GM12878 (cell line): Measurements from ENCODE around the gene GIMAP2. TPM values are rescaled to one million over a fixed set of nuclear protein-coding genes. Genes with fewer than 3 reads are reported as not detected.

ENCODE experiments used
- ATAC-seq: fragments of 200-7000 bp; cut with Tn5 transposase; 3 replicates; pipeline ENCODE4 v1.9.1; 2020; ENCODE audit warnings: mild to moderate bottlenecking, moderate library complexity
- BruUV-seq: library from RNA; stranded (reverse); fragments of 400-500 nt; replicated peaks from 2 replicates; lab custom pipeline; 2021; lab: Mats Ljungman, UMichigan
- CTCF ChIA-PET: fragments of 300-600 bp; sonication (Branson Sonifier 250); formaldehyde crosslinking; extraction: SDS; loops from one replicate; lab custom pipeline; 2021; ENCODE audit warnings: inconsistent platforms; lab: Yijun Ruan, JAX
- POLR2A ChIA-PET: fragments of 350-600 bp; formaldehyde crosslinking; extraction: SDS; loops from one replicate; lab custom pipeline; 2021; ENCODE audit warnings: inconsistent platforms; lab: Charles Lee
- RAD21 ChIA-PET: fragments of 300-600 bp; sonication (Branson Sonifier 250); formaldehyde crosslinking; loops from one replicate; lab custom pipeline; 2023; ENCODE audit warnings: antibody characterized with exemption; ENCODE audit not compliant: unreplicated experiment; lab: Charles Lee
- SMC1A ChIA-PET: fragments of 300-600 bp; sonication (Branson Sonifier 250); formaldehyde crosslinking; loops from one replicate; lab custom pipeline; 2023; ENCODE audit not compliant: unreplicated experiment, uncharacterized antibody; lab: Charles Lee
- DNase-seq: peaks from one replicate; pipeline ENCODE4 v3.0.0-alpha.2; 2011; ENCODE audit warnings: low read depth, low spot score
- FAIRE-seq: peaks from 3 replicates; lab custom pipeline; 2011; peaks lifted over from hg19 to GRCh38; lab: Jason Lieb, UNC
- H2AFZ ChIP-seq: 2 replicates; pipeline ENCODE4 v1.6.0; 2011; ENCODE audit warnings: low read depth, low read length, control low read depth; ENCODE audit not compliant: control insufficient read depth
- H3K27ac ChIP-seq: 2 replicates; pipeline ENCODE4 v1.5.1; 2011; ENCODE audit warnings: control low read depth; ENCODE audit not compliant: control insufficient read depth, insufficient read depth
- H3K27me3 ChIP-seq, 2 experiments: replicated peaks in 1 of 2; 2 replicates each; pipeline versions ENCODE4 v1.6.0 to v1.6.1; 2011; ENCODE audit warnings: low read length in 1 of 2; ENCODE audit not compliant: control insufficient read depth in 2 of 2, insufficient read depth in 2 of 2
- H3K36me3 ChIP-seq, 2 experiments: 2 replicates each; pipeline ENCODE4 v1.5.1; 2011; ENCODE audit warnings: low read length in 1 of 2; ENCODE audit not compliant: control insufficient read depth in 2 of 2, insufficient read depth in 2 of 2
- H3K4me1 ChIP-seq: 2 replicates; pipeline ENCODE4 v1.6.1; 2011; ENCODE audit warnings: mild to moderate bottlenecking, low read length, moderate library complexity, mixed read lengths; ENCODE audit not compliant: control insufficient read depth, insufficient read depth
- H3K4me2 ChIP-seq: 2 replicates; pipeline ENCODE4 v1.6.0; 2011; ENCODE audit warnings: control low read depth; ENCODE audit not compliant: control insufficient read depth, insufficient read depth
- H3K4me3 ChIP-seq: fragments of 200-600 bp; sonication (generic); 2 replicates; pipeline ENCODE4 v1.5.1; 2016
- H3K79me2 ChIP-seq: 2 replicates; pipeline ENCODE4 v1.6.0; 2011; ENCODE audit warnings: low read length; ENCODE audit not compliant: control insufficient read depth, insufficient read depth
- H3K9ac ChIP-seq: 2 replicates; pipeline ENCODE4 v1.8.0; 2011; ENCODE audit warnings: low read length, control low read depth, mixed read lengths; ENCODE audit not compliant: control insufficient read depth, insufficient read depth
- H3K9me3 ChIP-seq: replicated peaks from 3 replicates; pipeline ENCODE4 v1.5.1; 2011; ENCODE audit warnings: mild to moderate bottlenecking, low read length; ENCODE audit not compliant: control insufficient read depth, insufficient read depth
- H4K20me1 ChIP-seq: 2 replicates; pipeline ENCODE4 v1.6.0; 2011; ENCODE audit not compliant: control insufficient read depth, insufficient read depth
- BCL11A ChIP-seq: IDR thresholded peaks from 2 replicates; pipeline ENCODE4 v1.6.1; 2011; ENCODE audit warnings: low read depth, low read length
- CREM ChIP-seq: IDR thresholded peaks from 2 replicates; pipeline ENCODE4 v1.6.1; 2014; ENCODE audit warnings: antibody characterized with exemption, low read depth
- ETV6 ChIP-seq, 2 experiments: fragments of 450-650 bp in 1 of 2; IDR thresholded peaks in 1 of 2; conservative IDR thresholded peaks in 1 of 2; 2 replicates each; pipeline ENCODE4 v1.6.1; 2014; ENCODE audit warnings: antibody characterized with exemption in 1 of 2, borderline replicate concordance in 1 of 2, low read depth in 1 of 2, mild to moderate bottlenecking in 1 of 2, moderate library complexity in 1 of 2
- IKZF1 ChIP-seq: fragments of 450-650 bp; conservative IDR thresholded peaks from 2 replicates; pipeline ENCODE4 v1.6.1; 2017; ENCODE audit warnings: antibody characterized with exemption, mild to moderate bottlenecking
- IKZF2 ChIP-seq, 2 experiments: fragments of 450-650 bp; IDR thresholded peaks; 2 replicates each; pipeline ENCODE4 v1.6.1; 2017; ENCODE audit warnings: mild to moderate bottlenecking in 2 of 2, moderate library complexity in 2 of 2
- IRF4 ChIP-seq: IDR thresholded peaks from 2 replicates; pipeline ENCODE4 v1.6.1; 2011; ENCODE audit warnings: low read depth, low read length
- JUNB ChIP-seq: IDR thresholded peaks from 2 replicates; pipeline ENCODE4 v1.6.1; 2016; ENCODE audit warnings: antibody characterized with exemption, mild to moderate bottlenecking
- RUNX3 ChIP-seq: IDR thresholded peaks from 2 replicates; pipeline ENCODE4 v1.6.1; 2012; ENCODE audit warnings: low read length, inconsistent platforms
- TCF12 ChIP-seq: IDR thresholded peaks from 2 replicates; pipeline ENCODE4 v1.6.1; 2011; ENCODE audit warnings: low read depth, mild to moderate bottlenecking, low read length
- WRNIP1 ChIP-seq: IDR thresholded peaks from 2 replicates; pipeline ENCODE4 v1.6.1; 2011; ENCODE audit warnings: low read depth, low read length, improper control_type of control experiment, borderline replicate concordance
- WGBS: methylation state at CpG from one replicate; pipeline ENCODE4 v1.1.6; 2016; ENCODE audit warnings: low lambda C conversion rate; ENCODE audit not compliant: insufficient replicate concordance, insufficient coverage; ENCODE audit errors: missing lambda C conversion rate; 5-methylcytosine and 5-hydroxymethylcytosine counted together
- in situ Hi-C: fragments of 300-500 bp; cut with MboI; formaldehyde crosslinking; loops from 9 replicates; pipeline ENCODE4 v1.14.3; 2018; ENCODE audit warnings: mixed read lengths
- intact Hi-C: fragments of 100-400 bp; cut with micrococcal nuclease; formaldehyde crosslinking; loops from one replicate; pipeline ENCODE4 v1.14.2; 2022; ENCODE audit not compliant: unreplicated experiment
- polyA plus RNA-seq, 11 experiments: library from polyadenylated mRNA; depleted of rRNA in 4 of 11; unstranded in 6 of 11; stranded (reverse) in 5 of 11; fragments of >200 nt; fragmentation: Nextera tagmentation in 4 of 11; fragmentation: Illumina TruSeq in 1 of 11; extraction: Ambion mirVana in 4 of 11; extraction: Trizol in 1 of 11; gene quantifications; 1 replicate in 1 of 11; 2 replicates in 10 of 11; pipeline versions ENCODE4 v1.2.1 to v1.2.3, GENCODE V29; 2011 to 2016; ENCODE audit warnings: inconsistent platforms in 2 of 11, missing spikeins in 2 of 11, low read depth in 1 of 11
- total RNA-seq, 4 experiments: library from RNA; depleted of rRNA in 3 of 4; stranded (reverse); fragments of >200 nt in 3 of 4; fragmentation: Illumina TruSeq in 1 of 4; extraction: Trizol in 1 of 4; gene quantifications; 2 replicates each; pipeline versions ENCODE4 v1.2.1 to v1.2.3, GENCODE V29; 2013 to 2021
- TF ChIP-seq, protein P1 (sequence below): fragments of 450-650 bp; formaldehyde crosslinking; IDR thresholded peaks from 2 replicates; pipeline ENCODE4 v1.4.0; 2022; ENCODE audit warnings: mild to moderate bottlenecking, moderate library complexity
- TF ChIP-seq, protein P2 (sequence below): IDR thresholded peaks from 2 replicates; pipeline ENCODE4 v1.6.1; 2012; ENCODE audit warnings: mild to moderate bottlenecking, low read depth, low read length
- TF ChIP-seq, protein P3 (sequence below): IDR thresholded peaks from 2 replicates; pipeline ENCODE4 v1.6.1; 2012; ENCODE audit warnings: low read length, inconsistent platforms
- TF ChIP-seq, protein P4 (sequence below): fragments of 450-650 bp; IDR thresholded peaks from 2 replicates; pipeline ENCODE4 v1.6.1; 2014; ENCODE audit warnings: mild to moderate bottlenecking

The GIMAP2 gene
- total and polyA plus RNA-seq, 10 of the 15 experiments (the other 5 are each of a cell fraction or from before 2014, with no cell fraction given): 21.3 to 102 (median 31.8) TPM

DNA sequence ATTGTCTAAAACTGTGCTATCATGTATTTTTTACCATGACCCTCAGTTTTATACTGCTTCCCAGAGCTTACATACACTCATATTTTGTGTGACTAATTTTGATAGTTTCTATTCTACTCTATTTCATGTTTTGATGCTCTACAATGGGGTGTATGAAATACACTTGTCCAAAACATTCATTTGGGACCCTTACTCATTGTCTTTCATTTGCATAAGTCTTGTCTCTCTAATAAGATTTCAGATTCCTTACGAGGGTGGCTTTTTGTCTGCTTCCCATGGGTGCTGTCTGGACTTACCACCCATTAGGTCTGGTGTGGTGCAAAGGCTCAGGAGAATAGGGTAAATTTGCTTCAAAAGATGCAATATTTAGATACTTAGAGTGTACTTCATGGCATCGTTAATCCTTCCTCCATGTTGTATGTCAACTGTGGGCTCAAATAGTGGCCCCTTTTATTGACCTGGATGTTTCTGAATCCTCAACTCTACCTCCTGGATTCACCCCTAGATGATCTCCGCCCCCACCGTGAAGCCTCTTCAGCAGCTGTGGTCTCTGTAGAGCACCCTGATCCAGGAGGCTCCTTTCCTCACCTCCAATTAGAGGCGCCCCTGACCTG, 48.1 kb downstream of the GIMAP2 start (continued):
- TF ChIP-seq, protein P1, sequence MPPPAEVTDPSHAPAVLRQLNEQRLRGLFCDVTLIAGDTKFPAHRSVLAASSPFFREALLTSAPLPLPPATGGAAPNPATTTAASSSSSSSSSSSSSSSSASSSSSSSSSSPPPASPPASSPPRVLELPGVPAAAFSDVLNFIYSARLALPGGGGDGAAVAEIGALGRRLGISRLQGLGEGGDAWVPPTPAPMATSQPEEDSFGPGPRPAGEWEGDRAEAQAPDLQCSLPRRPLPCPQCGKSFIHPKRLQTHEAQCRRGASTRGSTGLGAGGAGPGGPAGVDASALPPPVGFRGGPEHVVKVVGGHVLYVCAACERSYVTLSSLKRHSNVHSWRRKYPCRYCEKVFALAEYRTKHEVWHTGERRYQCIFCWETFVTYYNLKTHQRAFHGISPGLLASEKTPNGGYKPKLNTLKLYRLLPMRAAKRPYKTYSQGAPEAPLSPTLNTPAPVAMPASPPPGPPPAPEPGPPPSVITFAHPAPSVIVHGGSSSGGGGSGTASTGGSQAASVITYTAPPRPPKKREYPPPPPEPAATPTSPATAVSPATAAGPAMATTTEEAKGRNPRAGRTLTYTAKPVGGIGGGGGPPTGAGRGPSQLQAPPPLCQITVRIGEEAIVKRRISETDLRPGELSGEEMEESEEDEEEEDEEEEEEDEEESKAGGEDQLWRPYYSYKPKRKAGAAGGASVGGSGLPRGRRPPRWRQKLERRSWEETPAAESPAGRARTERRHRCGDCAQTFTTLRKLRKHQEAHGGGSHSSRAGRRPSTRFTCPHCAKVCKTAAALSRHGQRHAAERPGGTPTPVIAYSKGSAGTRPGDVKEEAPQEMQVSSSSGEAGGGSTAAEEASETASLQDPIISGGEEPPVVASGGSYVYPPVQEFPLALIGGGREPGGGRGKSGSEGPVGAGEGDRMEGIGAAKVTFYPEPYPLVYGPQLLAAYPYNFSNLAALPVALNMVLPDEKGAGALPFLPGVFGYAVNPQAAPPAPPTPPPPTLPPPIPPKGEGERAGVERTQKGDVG (CRISPR knock-in tag): no peak
- no peak for TF ChIP-seq IKZF1
- TF ChIP-seq WRNIP1: no peak

DNA sequence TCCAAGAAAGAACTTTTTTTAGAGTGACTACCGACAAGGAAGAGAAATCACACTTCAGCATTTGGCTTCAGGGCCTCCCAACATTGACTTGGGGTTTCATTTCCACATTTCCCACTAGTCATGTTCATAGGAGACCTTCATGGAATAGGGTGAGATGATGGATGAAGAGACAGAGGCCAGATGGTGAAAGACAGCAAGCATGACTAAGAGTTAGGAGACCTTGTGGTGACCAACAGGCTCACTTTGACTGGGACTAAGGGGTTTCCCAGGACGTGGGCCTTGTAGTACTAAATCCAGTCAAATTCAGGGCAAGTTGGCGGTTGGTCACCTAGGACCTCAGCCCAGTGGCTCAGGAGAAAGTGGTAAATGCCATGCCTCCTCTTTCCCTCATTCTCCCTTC, 48.7 kb downstream of the GIMAP2 start:
- ATAC-seq (no peak), DNase-seq (no peak), FAIRE-seq (no peak)
- in situ Hi-C loops: no loop called here
- WGBS: 37% methylated on average over 3 of the region's 3 CpGs
- intact Hi-C loops: no loop called here
- Histone ChIP-seq H3K9me3 (no peaks in the 10 kb centered on the region; the same call in 2 of the 3 replicates), H3K4me3 (no peak overlapping the region), H3K4me1 (peaks cover 32% of the 10 kb centered on the region), H4K20me1 (no peaks in the 10 kb centered on the region), H3K27me3 (no peaks in the 10 kb centered on the region), H2AFZ (no peak overlapping the region), H3K9ac (no peak overlapping the region), H3K36me3 (no peaks in the 10 kb centered on the region), H3K79me2 (peaks cover 24% of the 10 kb centered on the region), H3K27ac (peak overlapping the region; percentile 8; the same call in 1 of the 2 replicates), H3K4me2 (no peak overlapping the region)
- POLR2A ChIA-PET: no interaction called here
- RAD21 ChIA-PET: no interaction called here
- no TSS peak for BruUV-seq
- SMC1A ChIA-PET: no interaction called here
- CTCF ChIA-PET: no interaction called here
- peak; percentile 79 for TF ChIP-seq IRF4
- TF ChIP-seq CREM: peak; percentile 63; the same call in 1 of the 2 replicates
- peak; percentile 69; the same call in 1 of the 2 replicates for TF ChIP-seq JUNB
- TF ChIP-seq TCF12: peak; percentile 77
- TF ChIP-seq, protein P2, sequence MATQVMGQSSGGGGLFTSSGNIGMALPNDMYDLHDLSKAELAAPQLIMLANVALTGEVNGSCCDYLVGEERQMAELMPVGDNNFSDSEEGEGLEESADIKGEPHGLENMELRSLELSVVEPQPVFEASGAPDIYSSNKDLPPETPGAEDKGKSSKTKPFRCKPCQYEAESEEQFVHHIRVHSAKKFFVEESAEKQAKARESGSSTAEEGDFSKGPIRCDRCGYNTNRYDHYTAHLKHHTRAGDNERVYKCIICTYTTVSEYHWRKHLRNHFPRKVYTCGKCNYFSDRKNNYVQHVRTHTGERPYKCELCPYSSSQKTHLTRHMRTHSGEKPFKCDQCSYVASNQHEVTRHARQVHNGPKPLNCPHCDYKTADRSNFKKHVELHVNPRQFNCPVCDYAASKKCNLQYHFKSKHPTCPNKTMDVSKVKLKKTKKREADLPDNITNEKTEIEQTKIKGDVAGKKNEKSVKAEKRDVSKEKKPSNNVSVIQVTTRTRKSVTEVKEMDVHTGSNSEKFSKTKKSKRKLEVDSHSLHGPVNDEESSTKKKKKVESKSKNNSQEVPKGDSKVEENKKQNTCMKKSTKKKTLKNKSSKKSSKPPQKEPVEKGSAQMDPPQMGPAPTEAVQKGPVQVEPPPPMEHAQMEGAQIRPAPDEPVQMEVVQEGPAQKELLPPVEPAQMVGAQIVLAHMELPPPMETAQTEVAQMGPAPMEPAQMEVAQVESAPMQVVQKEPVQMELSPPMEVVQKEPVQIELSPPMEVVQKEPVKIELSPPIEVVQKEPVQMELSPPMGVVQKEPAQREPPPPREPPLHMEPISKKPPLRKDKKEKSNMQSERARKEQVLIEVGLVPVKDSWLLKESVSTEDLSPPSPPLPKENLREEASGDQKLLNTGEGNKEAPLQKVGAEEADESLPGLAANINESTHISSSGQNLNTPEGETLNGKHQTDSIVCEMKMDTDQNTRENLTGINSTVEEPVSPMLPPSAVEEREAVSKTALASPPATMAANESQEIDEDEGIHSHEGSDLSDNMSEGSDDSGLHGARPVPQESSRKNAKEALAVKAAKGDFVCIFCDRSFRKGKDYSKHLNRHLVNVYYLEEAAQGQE: no peak
- TF ChIP-seq RUNX3: peak; percentile 93
- TF ChIP-seq BCL11A: peak; percentile 71
- TF ChIP-seq, protein P3, sequence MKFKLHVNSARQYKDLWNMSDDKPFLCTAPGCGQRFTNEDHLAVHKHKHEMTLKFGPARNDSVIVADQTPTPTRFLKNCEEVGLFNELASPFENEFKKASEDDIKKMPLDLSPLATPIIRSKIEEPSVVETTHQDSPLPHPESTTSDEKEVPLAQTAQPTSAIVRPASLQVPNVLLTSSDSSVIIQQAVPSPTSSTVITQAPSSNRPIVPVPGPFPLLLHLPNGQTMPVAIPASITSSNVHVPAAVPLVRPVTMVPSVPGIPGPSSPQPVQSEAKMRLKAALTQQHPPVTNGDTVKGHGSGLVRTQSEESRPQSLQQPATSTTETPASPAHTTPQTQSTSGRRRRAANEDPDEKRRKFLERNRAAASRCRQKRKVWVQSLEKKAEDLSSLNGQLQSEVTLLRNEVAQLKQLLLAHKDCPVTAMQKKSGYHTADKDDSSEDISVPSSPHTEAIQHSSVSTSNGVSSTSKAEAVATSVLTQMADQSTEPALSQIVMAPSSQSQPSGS: peak; percentile 72
- TF ChIP-seq, protein P4, sequence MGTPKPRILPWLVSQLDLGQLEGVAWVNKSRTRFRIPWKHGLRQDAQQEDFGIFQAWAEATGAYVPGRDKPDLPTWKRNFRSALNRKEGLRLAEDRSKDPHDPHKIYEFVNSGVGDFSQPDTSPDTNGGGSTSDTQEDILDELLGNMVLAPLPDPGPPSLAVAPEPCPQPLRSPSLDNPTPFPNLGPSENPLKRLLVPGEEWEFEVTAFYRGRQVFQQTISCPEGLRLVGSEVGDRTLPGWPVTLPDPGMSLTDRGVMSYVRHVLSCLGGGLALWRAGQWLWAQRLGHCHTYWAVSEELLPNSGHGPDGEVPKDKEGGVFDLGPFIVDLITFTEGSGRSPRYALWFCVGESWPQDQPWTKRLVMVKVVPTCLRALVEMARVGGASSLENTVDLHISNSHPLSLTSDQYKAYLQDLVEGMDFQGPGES: no peak
- no peak for TF ChIP-seq ETV6 (conservative IDR thresholded peaks at IDR 0.05 in 1 of 2, IDR thresholded peaks at IDR 0.05 in 1 of 2; ENCODE audit: borderline replicate concordance in 1 of 2, low read depth in 1 of 2)
- TF ChIP-seq IKZF2 (IDR thresholded peaks at IDR 0.05): peak in 1 of 2 experiments; percentile 12; a peak in 1 of 4 replicates
